ENCODE data around the gene FHAD1. TPM values are rescaled to one million over a fixed set of nuclear protein-coding genes. Genes with fewer than 3 reads are reported as not detected.

Gene FHAD1
- total and polyA plus RNA-seq, 2 experiments from 2014 or later, result 0.13 to 0.68 TPM

GRCh38 chr1:15215116-15215515 lies 31.9 kb upstream of the FHAD1 start:
- Histone ChIP-seq H3K27me3 (no peaks in the 10 kb centered on the region), H2AFZ (peak overlapping the region; percentile 7), H3K4me1 (ENCODE audit: insufficient read depth) (peaks cover 29% of the 10 kb centered on the region), H3K9me2 (replicated peaks; ENCODE audit: insufficient read depth) (no peaks in the 10 kb centered on the region), H3K79me2 (peaks cover 17% of the 10 kb centered on the region), H3K4me2 (peak overlapping the region; percentile 33), H3K9me3 (ENCODE audit: low read depth) (no peaks in the 10 kb centered on the region), H3K4me3 (no peak overlapping the region), H3K27ac (peak overlapping the region; percentile 81), H3K36me3 (replicated peaks; ENCODE audit: insufficient read depth, low read depth) (no peaks in the 10 kb centered on the region), H4K20me1 (ENCODE audit: insufficient read depth, poor library complexity, severe bottlenecking) (peaks cover 4% of the 10 kb centered on the region)
- no peak for TF ChIP-seq CTCF (IDR thresholded peaks at IDR 0.05; ENCODE audit: poor library complexity)
- no peak for TF ChIP-seq EZH2phosphoT487 (IDR thresholded peaks at IDR 0.05; ENCODE audit: low read depth, severe bottlenecking, unreplicated experiment)
- TF ChIP-seq EZH2 (IDR thresholded peaks at IDR 0.05; ENCODE audit: borderline replicate concordance), result no peak
- no peak for DNase-seq (ENCODE audit: low spot score)
- WGBS (ENCODE audit: low lambda C conversion rate, missing lambda C conversion rate), result 90% methylated on average over 23 of the region's 23 CpGs

- Histone ChIP-seq H4K20me1 (ENCODE audit: insufficient read depth, poor library complexity, severe bottlenecking) (no peaks in the 10 kb centered on the region), H3K79me2 (no peaks in the 10 kb centered on the region), H3K9me3 (ENCODE audit: low read depth) (no peaks in the 10 kb centered on the region), H3K4me1 (ENCODE audit: insufficient read depth) (peaks cover 23% of the 10 kb centered on the region), H3K4me3 (no peak overlapping the region), H3K27ac (no peak overlapping the region), H3K4me2 (no peak overlapping the region), H2AFZ (no peak overlapping the region), H3K27me3 (no peaks in the 10 kb centered on the region), H3K36me3 (replicated peaks; ENCODE audit: insufficient read depth, low read depth) (no peaks in the 10 kb centered on the region), H3K9me2 (replicated peaks; ENCODE audit: insufficient read depth) (no peaks in the 10 kb centered on the region)
- WGBS (ENCODE audit: low lambda C conversion rate, missing lambda C conversion rate), result 95% methylated on average over 1 of the region's 1 CpG
- TF ChIP-seq EZH2phosphoT487 (IDR thresholded peaks at IDR 0.05; ENCODE audit: low read depth, severe bottlenecking, unreplicated experiment), result no peak
- no peak for TF ChIP-seq CTCF (IDR thresholded peaks at IDR 0.05; ENCODE audit: poor library complexity)
- TF ChIP-seq EZH2 (IDR thresholded peaks at IDR 0.05; ENCODE audit: borderline replicate concordance), result no peak
- no peak for DNase-seq (ENCODE audit: low spot score)
Measured at GRCh38 chr1:15217654-15218053, 29.4 kb upstream of the FHAD1 start.

GRCh38 chr1:15218287-15219279 lies 28.4 kb upstream of the FHAD1 start:
- H3K27me3 ChIP-seq, result no peaks in the 10 kb centered on the region
- H4K20me1 ChIP-seq (ENCODE audit: insufficient read depth, poor library complexity, severe bottlenecking), result no peaks in the 10 kb centered on the region
- no peak overlapping the region for H2AFZ ChIP-seq
- no peak overlapping the region for H3K4me2 ChIP-seq
- no peaks in the 10 kb centered on the region for H3K79me2 ChIP-seq
- peaks cover 16% of the 10 kb centered on the region for H3K4me1 ChIP-seq (ENCODE audit: insufficient read depth)
- H3K36me3 ChIP-seq (replicated peaks; ENCODE audit: insufficient read depth, low read depth), result no peaks in the 10 kb centered on the region
- H3K9me3 ChIP-seq (ENCODE audit: low read depth), result no peaks in the 10 kb centered on the region
- no peak overlapping the region for H3K27ac ChIP-seq
- TF ChIP-seq CTCF (IDR thresholded peaks at IDR 0.05; ENCODE audit: poor library complexity) (no peak), EZH2 (IDR thresholded peaks at IDR 0.05; ENCODE audit: borderline replicate concordance) (no peak), EZH2phosphoT487 (IDR thresholded peaks at IDR 0.05; ENCODE audit: low read depth, severe bottlenecking, unreplicated experiment) (no peak)
- 79% methylated on average over 6 of the region's 6 CpGs for WGBS (ENCODE audit: low lambda C conversion rate, missing lambda C conversion rate)
- DNase-seq (ENCODE audit: low spot score), result no peak
- H3K4me3 ChIP-seq, result no peak overlapping the region
- no peaks in the 10 kb centered on the region for H3K9me2 ChIP-seq (replicated peaks; ENCODE audit: insufficient read depth)

Data from hepatocyte (in vitro differentiated cells).